Endodermal cell (in vitro differentiated cells): ENCODE measurements around the gene DDO. TPM values are rescaled to one million over a fixed set of nuclear protein-coding genes. Genes with fewer than 3 reads are reported as not detected.

Experiments
- DNase-seq: peaks from one replicate; pipeline ENCODE4 v3.0.0-alpha.2; 2017
- H3K27ac ChIP-seq: 2 replicates; pipeline ENCODE4 v1.5.1; 2013; ENCODE audit warnings: mild to moderate bottlenecking, low read depth, low read length, moderate library complexity
- H3K27me3 ChIP-seq: 2 replicates; pipeline ENCODE4 v1.6.1; 2013; ENCODE audit warnings: mild to moderate bottlenecking, low read length, moderate library complexity; ENCODE audit not compliant: insufficient read depth, control insufficient read depth, poor library complexity, severe bottlenecking
- H3K36me3 ChIP-seq: 2 replicates; pipeline ENCODE4 v1.7.0; 2013; ENCODE audit warnings: mild to moderate bottlenecking, low read length, moderate library complexity; ENCODE audit not compliant: control insufficient read depth, insufficient read depth
- H3K4me1 ChIP-seq: one replicate; pipeline ENCODE4 v1.7.0; 2013; ENCODE audit warnings: low read length; ENCODE audit not compliant: control insufficient read depth, insufficient read depth
- H3K4me3 ChIP-seq: 2 replicates; pipeline ENCODE4 v1.5.1; 2013; ENCODE audit warnings: mild to moderate bottlenecking, low read length, moderate library complexity
- H3K9ac ChIP-seq: 2 replicates; pipeline ENCODE4 v1.6.1; 2013; ENCODE audit warnings: mild to moderate bottlenecking, low read length, moderate library complexity; ENCODE audit not compliant: poor library complexity, severe bottlenecking; ENCODE audit errors: extremely low read depth
- H3K9me3 ChIP-seq: 2 replicates; pipeline ENCODE4 v1.6.1; 2013; ENCODE audit warnings: mild to moderate bottlenecking, low read length, moderate library complexity; ENCODE audit not compliant: control insufficient read depth
- H3K27ac Mint-ChIP-seq: 2 replicates; pipeline ENCODE4 v1.8.0; 2020; ENCODE audit warnings: mixed read lengths
- H3K27me3 Mint-ChIP-seq: 2 replicates; pipeline ENCODE4 v1.8.0; 2021; ENCODE audit warnings: mild to moderate bottlenecking, mixed read lengths; ENCODE audit not compliant: insufficient read depth
- H3K36me3 Mint-ChIP-seq: 2 replicates; pipeline ENCODE4 v1.8.0; 2020; ENCODE audit warnings: low read depth, mixed read lengths
- H3K4me1 Mint-ChIP-seq: 2 replicates; pipeline ENCODE4 v1.8.0; 2020; ENCODE audit warnings: mixed read lengths
- H3K4me3 Mint-ChIP-seq: 2 replicates; pipeline ENCODE4 v1.8.0; 2020; ENCODE audit warnings: mild to moderate bottlenecking, moderate library complexity, mixed read lengths
- H3K9me3 Mint-ChIP-seq: 2 replicates; pipeline ENCODE4 v1.8.0; 2020; ENCODE audit warnings: mild to moderate bottlenecking, mixed read lengths
- WGBS, 2 experiments: methylation state at CpG; one replicate each; pipeline versions ENCODE4 v1.1.5 to v1.1.7; 2013; ENCODE audit warnings: missing lambda C conversion rate in 2 of 2, mixed read lengths in 1 of 2; ENCODE audit not compliant: insufficient coverage in 1 of 2, insufficient read length in 1 of 2; 5-methylcytosine and 5-hydroxymethylcytosine counted together
- total RNA-seq, 2 donors: library from RNA; stranded (reverse); fragmentation: NEBNext Ultra II Directional in 1 of 2; extraction: Animal tissue kit (Norgen Biotek cat#: 25700) in 1 of 2; gene quantifications; 2 replicates in 1 of 2; 3 replicates in 1 of 2; pipeline ENCODE4 v1.2.1, GENCODE V29; 2021
- TF ChIP-seq, protein P1 (sequence below): fragments of 200-600 bp; sonication (generic); conservative IDR thresholded peaks from 2 replicates; pipeline ENCODE4 v1.5.0; 2021; ENCODE audit warnings: antibody characterized with exemption, mild to moderate bottlenecking

The DDO gene
- total RNA-seq, 2 donors from 2014 or later = not detected

DNA sequence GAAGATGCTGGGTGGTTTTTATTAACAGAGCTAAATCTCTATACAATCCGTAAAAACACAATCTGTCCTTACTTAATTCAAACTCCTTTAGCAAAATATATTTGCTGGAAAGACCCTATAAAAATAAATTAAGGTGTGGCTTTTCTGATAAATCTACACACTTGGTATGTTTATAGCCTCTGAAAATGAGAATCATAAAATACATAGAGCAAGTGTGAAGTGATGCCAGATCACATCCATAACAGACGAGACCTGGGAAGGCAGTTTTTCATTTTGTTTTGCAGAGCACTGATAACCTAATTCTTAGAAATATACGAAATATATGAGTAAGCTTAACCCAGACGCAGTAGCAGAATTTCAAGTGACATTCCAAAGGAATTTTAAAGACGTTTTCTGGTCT, 10.4 kb upstream of the DDO start:
- Histone ChIP-seq H3K4me3 (no peak overlapping the region), H3K27me3 (no peaks in the 10 kb centered on the region), H3K9ac (no peak overlapping the region), H3K36me3 (no peaks in the 10 kb centered on the region), H3K27ac (no peak overlapping the region), H3K4me1 (no peaks in the 10 kb centered on the region), H3K9me3 (no peaks in the 10 kb centered on the region)
- Mint-ChIP-seq H3K4me3 (no peak overlapping the region), H3K27me3 (peaks cover 10% of the 10 kb centered on the region), H3K27ac (no peak overlapping the region), H3K36me3 (no peaks in the 10 kb centered on the region), H3K4me1 (peaks cover 7% of the 10 kb centered on the region), H3K9me3 (peaks cover 7% of the 10 kb centered on the region)
- no peak for DNase-seq
- TF ChIP-seq, protein P1, sequence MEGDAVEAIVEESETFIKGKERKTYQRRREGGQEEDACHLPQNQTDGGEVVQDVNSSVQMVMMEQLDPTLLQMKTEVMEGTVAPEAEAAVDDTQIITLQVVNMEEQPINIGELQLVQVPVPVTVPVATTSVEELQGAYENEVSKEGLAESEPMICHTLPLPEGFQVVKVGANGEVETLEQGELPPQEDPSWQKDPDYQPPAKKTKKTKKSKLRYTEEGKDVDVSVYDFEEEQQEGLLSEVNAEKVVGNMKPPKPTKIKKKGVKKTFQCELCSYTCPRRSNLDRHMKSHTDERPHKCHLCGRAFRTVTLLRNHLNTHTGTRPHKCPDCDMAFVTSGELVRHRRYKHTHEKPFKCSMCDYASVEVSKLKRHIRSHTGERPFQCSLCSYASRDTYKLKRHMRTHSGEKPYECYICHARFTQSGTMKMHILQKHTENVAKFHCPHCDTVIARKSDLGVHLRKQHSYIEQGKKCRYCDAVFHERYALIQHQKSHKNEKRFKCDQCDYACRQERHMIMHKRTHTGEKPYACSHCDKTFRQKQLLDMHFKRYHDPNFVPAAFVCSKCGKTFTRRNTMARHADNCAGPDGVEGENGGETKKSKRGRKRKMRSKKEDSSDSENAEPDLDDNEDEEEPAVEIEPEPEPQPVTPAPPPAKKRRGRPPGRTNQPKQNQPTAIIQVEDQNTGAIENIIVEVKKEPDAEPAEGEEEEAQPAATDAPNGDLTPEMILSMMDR = no peak
- 76 to 98% methylated on average over 3 to 5 of the region's 5 CpGs for WGBS, 2 experiments

DNA sequence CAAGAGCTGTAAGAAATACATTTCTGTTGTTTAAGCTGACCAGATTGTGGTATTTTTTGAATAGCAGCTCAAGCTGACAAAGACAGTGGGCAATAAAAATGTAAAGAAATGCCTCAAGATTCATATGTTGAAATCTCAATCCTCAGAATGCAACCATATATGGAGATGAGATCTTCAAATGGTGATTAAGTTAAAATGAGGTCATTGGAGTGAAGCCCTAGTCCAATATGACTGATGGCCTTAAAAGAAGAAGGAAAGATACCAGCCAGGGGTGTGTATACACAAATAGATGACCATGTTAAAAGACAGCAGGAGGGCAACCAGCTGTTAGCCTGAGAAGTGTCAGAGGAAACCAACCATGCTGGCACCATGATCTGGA, 7.1 kb upstream of the DDO start:
- no peaks in the 10 kb centered on the region for H3K36me3 ChIP-seq
- peaks cover 4% of the 10 kb centered on the region for H3K27me3 Mint-ChIP-seq
- H3K4me3 Mint-ChIP-seq = no peak overlapping the region
- H3K9me3 ChIP-seq = no peaks in the 10 kb centered on the region
- H3K27ac ChIP-seq = no peak overlapping the region
- DNase-seq = no peak
- TF ChIP-seq, protein P1 = no peak
- no peaks in the 10 kb centered on the region for H3K27me3 ChIP-seq
- no peak overlapping the region for H3K9ac ChIP-seq
- H3K4me1 ChIP-seq = no peaks in the 10 kb centered on the region
- H3K36me3 Mint-ChIP-seq = no peaks in the 10 kb centered on the region
- peaks cover 7% of the 10 kb centered on the region for H3K9me3 Mint-ChIP-seq
- H3K27ac Mint-ChIP-seq = no peak overlapping the region
- peaks cover 15% of the 10 kb centered on the region for H3K4me1 Mint-ChIP-seq
- H3K4me3 ChIP-seq = no peak overlapping the region

DNA sequence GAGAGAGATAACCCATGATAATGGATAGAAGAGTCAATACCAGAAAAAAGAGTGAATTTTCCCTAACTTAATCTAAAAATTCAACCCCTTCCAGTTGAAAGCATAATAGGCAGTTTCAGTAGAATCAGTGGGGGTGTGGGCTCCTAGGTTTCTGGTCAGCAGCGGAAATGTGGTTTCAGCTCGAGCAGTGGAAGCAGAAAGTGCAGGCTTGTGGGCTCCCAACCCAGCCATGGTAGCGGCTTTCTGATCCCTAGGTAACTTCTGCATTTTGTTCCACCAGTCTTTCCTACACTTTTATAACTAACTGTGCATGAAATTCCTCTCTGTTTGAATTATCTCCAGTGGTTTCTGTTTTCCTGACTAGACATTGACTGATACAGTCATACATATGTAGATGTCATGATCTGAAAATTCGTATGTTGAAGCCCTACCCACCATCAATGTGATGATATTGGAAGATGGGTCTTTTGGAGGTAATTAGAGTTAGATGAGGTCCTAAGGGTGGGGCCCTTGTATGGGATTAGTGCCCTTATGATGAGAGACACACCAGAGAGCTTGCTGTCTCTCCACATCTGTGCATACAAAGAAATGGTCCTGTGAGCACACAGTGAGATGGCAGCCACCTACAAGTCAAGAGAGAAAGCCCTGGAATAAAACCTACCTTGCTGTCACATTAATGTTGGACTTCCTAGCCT, 6.5 kb upstream of the DDO start:
- Mint-ChIP-seq H3K4me1 (peaks cover 15% of the 10 kb centered on the region), H3K27ac (no peak overlapping the region), H3K4me3 (no peak overlapping the region), H3K27me3 (peaks cover 4% of the 10 kb centered on the region), H3K36me3 (no peaks in the 10 kb centered on the region), H3K9me3 (peaks cover 7% of the 10 kb centered on the region)
- no peak overlapping the region for H3K9ac ChIP-seq
- no peak overlapping the region for H3K27ac ChIP-seq
- no peak overlapping the region for H3K4me3 ChIP-seq
- WGBS, 2 experiments = 74 to 77% methylated on average over 2 to 4 of the region's 4 CpGs
- no peaks in the 10 kb centered on the region for H3K36me3 ChIP-seq
- no peaks in the 10 kb centered on the region for H3K9me3 ChIP-seq
- TF ChIP-seq, protein P1 = no peak
- H3K4me1 ChIP-seq = no peaks in the 10 kb centered on the region
- H3K27me3 ChIP-seq = no peaks in the 10 kb centered on the region
- DNase-seq = no peak
